HepG2 (cell line): ENCODE data around the gene SAMMSON. TPM values are rescaled to one million over a fixed set of nuclear protein-coding genes. Genes with fewer than 3 reads are reported as not detected.
A peak's percentile ranks its signal among the peaks of the same experiment; 100 is the strongest.

Source experiments
- ATAC-seq: fragments of 200-7000 bp; cut with Tn5 transposase; 3 replicates; pipeline ENCODE4 v1.9.1; 2020; ENCODE audit warnings: mild to moderate bottlenecking, moderate library complexity
- Bru-seq: library from RNA; stranded (reverse); fragments of 400-500 nt; gene quantifications from one replicate; lab custom pipeline; 2021; lab: Mats Ljungman, UMichigan
- BruChase-seq, 2 experiments: library from RNA; stranded (reverse); fragments of 400-500 nt; gene quantifications; one replicate each; lab custom pipeline; 2021; lab: Mats Ljungman, UMichigan
- BruUV-seq: library from RNA; stranded (reverse); fragments of 400-500 nt; replicated peaks from 2 replicates; lab custom pipeline; 2021; lab: Mats Ljungman, UMichigan
- CTCF ChIA-PET: fragments of 300-600 bp; formaldehyde crosslinking; extraction: SDS; loops from one replicate; lab custom pipeline; 2021; ENCODE audit warnings: low total read pairs, inconsistent platforms, low intra/inter-chr PET ratio; lab: Yijun Ruan, JAX
- POLR2A ChIA-PET: fragments of 350-600 bp; sonication (Branson Sonifier 250); formaldehyde crosslinking; loops from one replicate; lab custom pipeline; 2020; ENCODE audit warnings: antibody characterized with exemption, inconsistent platforms; lab: Yijun Ruan, JAX
- DNase-seq: peaks from one replicate; pipeline ENCODE4 v3.0.0-alpha.2; 2015; ENCODE audit warnings: low spot score
- FAIRE-seq: peaks from 3 replicates; lab custom pipeline; 2011; peaks lifted over from hg19 to GRCh38; lab: Jason Lieb, UNC
- H2AFZ ChIP-seq: one replicate; pipeline ENCODE4 v1.6.1; 2011; ENCODE audit warnings: low read length, inconsistent platforms
- H3K27ac ChIP-seq: fragments of 300-600 bp; 3 replicates; pipeline ENCODE4 v1.8.0; 2011; ENCODE audit warnings: mixed run types, mild to moderate bottlenecking, mixed read lengths, low read length, inconsistent platforms; ENCODE audit not compliant: insufficient read depth; ENCODE audit errors: extremely low read length
- H3K27me3 ChIP-seq, 2 experiments: fragments of 200-600 bp in 1 of 2; 2 replicates in 1 of 2; 3 replicates in 1 of 2; pipeline versions ENCODE4 v1.6.0 to v1.8.0; 2011; ENCODE audit warnings: low read length in 2 of 2, mild to moderate bottlenecking in 2 of 2, moderate library complexity in 2 of 2, inconsistent platforms in 1 of 2; ENCODE audit not compliant: insufficient read depth in 2 of 2, control insufficient read depth in 1 of 2
- H3K36me3 ChIP-seq, 2 experiments: fragments of 200-600 bp in 1 of 2; replicated peaks in 1 of 2; 2 replicates in 1 of 2; 3 replicates in 1 of 2; pipeline versions ENCODE4 v1.5.1 to v1.8.0; 2011; ENCODE audit warnings: low read length in 2 of 2, inconsistent platforms in 1 of 2; ENCODE audit not compliant: insufficient read depth in 2 of 2, control insufficient read depth in 1 of 2
- H3K4me1 ChIP-seq: 2 replicates; pipeline ENCODE4 v1.5.1; 2012; ENCODE audit warnings: low read length, inconsistent platforms; ENCODE audit not compliant: insufficient read depth
- H3K4me2 ChIP-seq: 2 replicates; pipeline ENCODE4 v1.6.0; 2011; ENCODE audit warnings: low read depth, low read length, inconsistent platforms
- H3K4me3 ChIP-seq, 3 experiments: fragments of 200-600 bp in 1 of 3; sonication (generic), shearing (Covaris generic) in 1 of 3; replicated peaks in 1 of 3; 2 replicates each; pipeline ENCODE4 v1.5.1; 2011 to 2016; ENCODE audit warnings: low read length in 3 of 3, inconsistent platforms in 2 of 3, low read depth in 2 of 3, mild to moderate bottlenecking in 2 of 3, control low read depth in 1 of 3, mixed read lengths in 1 of 3; ENCODE audit not compliant: insufficient read depth in 1 of 3
- H3K79me2 ChIP-seq: one replicate; pipeline ENCODE4 v1.6.1; 2011; ENCODE audit warnings: low read length, inconsistent platforms; ENCODE audit not compliant: insufficient read depth
- H3K9ac ChIP-seq: 2 replicates; pipeline ENCODE4 v1.6.0; 2011; ENCODE audit warnings: mild to moderate bottlenecking, low read depth, low read length, inconsistent platforms; ENCODE audit not compliant: insufficient read depth
- H3K9me3 ChIP-seq: 2 replicates; pipeline ENCODE4 v1.5.1; 2012; ENCODE audit warnings: mild to moderate bottlenecking, low read length
- H4K20me1 ChIP-seq: 2 replicates; pipeline ENCODE4 v1.6.0; 2011; ENCODE audit warnings: inconsistent platforms, mild to moderate bottlenecking, low read length, moderate library complexity; ENCODE audit not compliant: insufficient read depth
- GABPA ChIP-seq, 2 experiments: IDR thresholded peaks; 2 replicates each; pipeline ENCODE4 v1.6.1; 2011 to 2016; ENCODE audit warnings: low read depth in 2 of 2, low read length in 1 of 2, missing biosample characterization in 1 of 2, missing genetic modification characterization in 1 of 2
- ZSCAN5A ChIP-seq: sonication (generic); formaldehyde crosslinking; IDR thresholded peaks from 2 replicates; pipeline ENCODE4 v1.8.0; 2022; ENCODE audit warnings: mild to moderate bottlenecking, missing genetic modification reagents, borderline replicate concordance
- WGBS: methylation state at CpG from one replicate; pipeline ENCODE4 v1.1.6; 2017; ENCODE audit warnings: low lambda C conversion rate; 5-methylcytosine and 5-hydroxymethylcytosine counted together
- in situ Hi-C: cut with HindIII; loops from 2 replicates; pipeline ENCODE4 v1.10.0; 2017; ENCODE audit warnings: low pct_unique_long_range_greater_than_20kb; ENCODE audit not compliant: extremely low pct_ligation_motif_present
- intact Hi-C: fragments of 100-400 bp; cut with micrococcal nuclease; formaldehyde crosslinking; loops from one replicate; pipeline ENCODE4 v1.10.0; 2022; ENCODE audit not compliant: unreplicated experiment
- long read RNA-seq, 2 experiments: library from RNA in 1 of 2; library from polyadenylated mRNA in 1 of 2; stranded (forward) in 1 of 2; unstranded in 1 of 2; transcript quantifications; one replicate each; pipeline ENCODE4 v2.0.0, GENCODE V29; 2019 to 2022
- polyA minus RNA-seq, 3 experiments: library from RNA; depleted of rRNA, polyadenylated mRNA; stranded (reverse); fragments of >200 nt; gene quantifications; 2 replicates each; pipeline ENCODE4 v1.2.3, GENCODE V29; 2011; ENCODE audit warnings: low replicate concordance in 1 of 3
- polyA plus RNA-seq, 8 experiments: library from polyadenylated mRNA; depleted of rRNA in 3 of 8; stranded (reverse) in 7 of 8; unstranded in 1 of 8; fragments of >200 nt; fragmentation: Illumina TruSeq in 4 of 8; extraction: Trizol in 4 of 8; gene quantifications; 2 replicates each; pipeline versions ENCODE4 v1.2.1 to v1.2.3, GENCODE V29; 2011 to 2016; ENCODE audit warnings: low read depth in 4 of 8, missing spikeins in 1 of 8, mixed read lengths in 1 of 8; ENCODE audit not compliant: insufficient read depth in 1 of 8
- total RNA-seq, 5 experiments: library from RNA; depleted of rRNA; stranded (reverse); fragments of >200 nt; fragmentation: Illumina TruSeq; extraction: Trizol; gene quantifications; 2 replicates each; pipeline ENCODE4 v1.2.3, GENCODE V29; 2016; ENCODE audit warnings: low read depth in 1 of 5

SAMMSON gene
- total RNA-seq (2016; rRNA removed; fragmentation: Illumina TruSeq; extraction: Trizol) (not detected in 2 replicates), polyA plus RNA-seq (2011; rRNA removed) (not detected in 2 replicates), polyA minus RNA-seq (2011; rRNA and poly(A)+ RNA removed; ENCODE audit: low replicate concordance) (not detected in 2 replicates), Bru-seq, nascent RNA (not detected), BruChase-seq, experiment 1, labeled RNA remaining after a 6-hour chase (percentile 0 among the genes with signal in this experiment), BruChase-seq, experiment 2, labeled RNA remaining after a 2-hour chase (percentile 1 among the genes with signal in this experiment)
- not detected in 2 replicates for total RNA-seq (2016; cell fraction: cytosol; rRNA removed; fragmentation: Illumina TruSeq; extraction: Trizol; ENCODE audit: low read depth)
- total RNA-seq (2016; cell fraction: insoluble cytoplasmic fraction; rRNA removed; fragmentation: Illumina TruSeq; extraction: Trizol): not detected in 2 replicates
- total RNA-seq (2016; cell fraction: membrane; rRNA removed; fragmentation: Illumina TruSeq; extraction: Trizol): not detected in 2 replicates
- not detected in 2 replicates for total RNA-seq (2016; cell fraction: nucleus; rRNA removed; fragmentation: Illumina TruSeq; extraction: Trizol)
- polyA plus RNA-seq (2011; cell fraction: cytosol; rRNA removed): not detected in 2 replicates
- not detected in 2 replicates for polyA plus RNA-seq (2011; cell fraction: nucleus; rRNA removed)
- polyA plus RNA-seq (2012): not detected in 2 replicates
- not detected in 2 replicates for polyA plus RNA-seq (2016; cell fraction: cytosol; fragmentation: Illumina TruSeq; extraction: Trizol; ENCODE audit: low read depth)
- polyA plus RNA-seq (2016; cell fraction: insoluble cytoplasmic fraction; fragmentation: Illumina TruSeq; extraction: Trizol; ENCODE audit: low read depth): not detected in 2 replicates
- not detected in 2 replicates for polyA plus RNA-seq (2016; cell fraction: membrane; fragmentation: Illumina TruSeq; extraction: Trizol; ENCODE audit: low read depth)
- polyA plus RNA-seq (2016; cell fraction: nucleus; fragmentation: Illumina TruSeq; extraction: Trizol; ENCODE audit: insufficient read depth, low read depth): not detected in 2 replicates
- not detected in 2 replicates for polyA minus RNA-seq (2011; cell fraction: cytosol; rRNA and poly(A)+ RNA removed)
- not detected in 2 replicates for polyA minus RNA-seq (2011; cell fraction: nucleus; rRNA and poly(A)+ RNA removed)
- long read RNA-seq, experiment 1: 0 reads
- long read RNA-seq, experiment 2: 0 reads

DNA sequence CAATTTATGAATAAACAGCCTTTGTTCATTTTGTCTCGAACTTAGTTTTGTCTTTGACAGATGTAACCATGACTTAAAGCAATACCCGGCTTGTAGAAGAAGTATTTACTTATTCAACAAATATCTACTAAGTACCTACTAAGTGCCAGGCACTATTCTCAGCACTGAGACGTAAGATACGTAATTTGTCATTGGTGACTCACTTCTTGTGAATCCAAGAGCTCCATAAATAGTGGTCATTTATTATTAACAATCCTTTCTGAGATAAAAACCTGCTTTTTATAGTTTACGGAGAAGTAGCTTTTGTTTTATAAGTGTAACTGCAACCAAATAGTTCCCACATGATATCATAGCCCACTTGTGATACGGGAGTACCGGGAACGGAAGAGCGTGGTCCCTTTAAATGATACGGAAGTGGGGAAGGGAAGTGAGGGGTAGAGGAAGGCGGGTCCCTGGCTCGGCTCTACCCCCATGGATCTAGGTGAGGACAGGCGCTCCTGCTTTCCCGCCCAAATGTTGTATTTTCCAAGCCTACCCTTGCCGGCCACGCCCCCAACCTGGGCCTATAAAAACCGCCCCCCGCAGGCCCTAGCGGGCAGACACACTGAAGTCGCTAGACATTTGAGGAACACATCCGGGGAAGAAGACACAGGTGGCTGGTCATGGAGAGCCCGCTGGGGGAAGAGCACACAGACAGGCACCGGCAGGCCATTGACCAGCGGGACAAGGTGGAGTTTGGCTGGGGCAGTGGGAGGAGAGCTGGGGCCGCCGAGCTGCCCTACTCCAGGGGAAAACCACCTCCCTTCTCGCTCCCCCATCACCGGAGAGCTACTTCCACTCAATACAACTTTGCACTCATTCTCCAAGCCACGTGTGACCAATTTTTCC is at the start of gene SAMMSON:
SAMMSON (plus strand) TSS at position 594 of the 888 bp plus-strand sequence.
- no peaks in the 10 kb centered on the region for H4K20me1 ChIP-seq
- no TSS peak for BruUV-seq
- 33% methylated on average over 17 of the region's 29 CpGs for WGBS
- DNase-seq (no peak), FAIRE-seq (no peak), ATAC-seq (no peak)
- H3K4me2 ChIP-seq: no peak within 1 kb of the TSS
- H3K4me3 ChIP-seq: no peak within 1 kb of the TSS
- intact Hi-C loops (no loop called here), in situ Hi-C loops (no loop called here)
- H3K36me3 ChIP-seq: no peaks in the 10 kb centered on the region
- no peaks in the 10 kb centered on the region for H3K4me1 ChIP-seq
- no peak for TF ChIP-seq ZSCAN5A (CRISPR knock-in tag)
- no peak for TF ChIP-seq GABPA (IDR thresholded peaks at IDR 0.05; ENCODE audit: low read depth, low read length)
- TF ChIP-seq GABPA (CRISPR knock-in tag; IDR thresholded peaks at IDR 0.05; ENCODE audit: low read depth): 0 out of 2 replicates have a peak, but pooled peaks have one; percentile 15
- no peak within 1 kb of the TSS for H3K27ac ChIP-seq
- H3K79me2 ChIP-seq: no peaks in the 10 kb centered on the region
- ChIA-PET POLR2A (no interaction called here), CTCF (no interaction called here)
- no peak within 1 kb of the TSS for H3K9ac ChIP-seq
- H2AFZ ChIP-seq: no peak within 1 kb of the TSS
- peaks cover 1 to 8% of the 10 kb centered on the region in 2 experiments; a peak in 2 of 5 replicates for H3K27me3 ChIP-seq
- H3K9me3 ChIP-seq: no peaks in the 10 kb centered on the region
